CD4-positive, alpha-beta T cell treated with Interleukin-10 for 1 hour (primary cell): ENCODE data around the gene ABCD2.
"Not testable (repeated sequence)": the region's sequence is repeated elsewhere in the genome, so short reads cannot be mapped to it uniquely, and the experiment has no call there.

ENCODE experiments used
- DNase-seq: peaks from one replicate; pipeline ENCODE4 v3.0.0-alpha.2; 2020

The ABCD2 gene

GRCh38 chr12:39526974-39527373 is 92.6 kb downstream of the ABCD2 start:
- no peak for DNase-seq

GRCh38 chr12:39522167-39522566 is 97.4 kb downstream of the ABCD2 start:
- DNase-seq = not testable (repeated sequence)

GRCh38 chr12:39510001-39510400 is 109.6 kb downstream of the ABCD2 start:
- no peak for DNase-seq

- no peak for DNase-seq
Observed at GRCh38 chr12:39505554-39505953, 114.0 kb downstream of the ABCD2 start.

- DNase-seq = no peak
Observed at GRCh38 chr12:39505023-39505422, 114.6 kb downstream of the ABCD2 start.

GRCh38 chr12:39503439-39503838 is 116.2 kb downstream of the ABCD2 start:
- DNase-seq = no peak

GRCh38 chr12:39502726-39503125 is 116.9 kb downstream of the ABCD2 start:
- DNase-seq = no peak
